Cardiac muscle cell (in vitro differentiated cells and primary cell): ENCODE results near the gene WDR35. TPM values are rescaled to one million over a fixed set of nuclear protein-coding genes. Genes with fewer than 3 reads are reported as not detected.
"Not testable (repeated sequence)": the region's sequence is repeated elsewhere in the genome, so short reads cannot be mapped to it uniquely, and the experiment has no call there.

ENCODE experiments used
- DNase-seq, 2 donors: peaks; one replicate each; pipeline versions ENCODE4 v3.0.0 to v3.0.0-alpha.2; 2010 to 2017; ENCODE audit warnings: low read depth in 1 of 2, low spot score in 1 of 2
- H3K27ac ChIP-seq: fragments of 200-600 bp; sonication (generic); 2 replicates; pipeline ENCODE4 v1.5.1; 2016
- H3K27me3 ChIP-seq: fragments of 200-600 bp; sonication (generic); 2 replicates; pipeline ENCODE4 v1.6.0; 2016; ENCODE audit warnings: control low read depth
- H3K36me3 ChIP-seq: fragments of 200-600 bp; sonication (generic); 2 replicates; pipeline ENCODE4 v1.5.1; 2016; ENCODE audit warnings: control low read depth
- H3K4me1 ChIP-seq: fragments of 200-600 bp; sonication (generic); 2 replicates; pipeline ENCODE4 v1.8.1; 2017; ENCODE audit warnings: low read depth, mild to moderate bottlenecking, mixed run types
- H3K4me3 ChIP-seq: fragments of 200-600 bp; sonication (generic); 2 replicates; pipeline ENCODE4 v1.5.1; 2016; ENCODE audit warnings: mild to moderate bottlenecking
- H3K9me3 ChIP-seq: fragments of 200-600 bp; sonication (generic); 2 replicates; pipeline ENCODE4 v1.5.1; 2017; ENCODE audit warnings: low read depth, mild to moderate bottlenecking, control low read depth
- CTCF ChIP-seq: IDR thresholded peaks from 2 replicates; pipeline ENCODE4 v1.5.1; 2012; ENCODE audit warnings: low read depth, mild to moderate bottlenecking, low read length
- polyA plus RNA-seq: library from polyadenylated mRNA; unstranded; fragments of >200 nt; fragmentation: Nextera tagmentation; extraction: Ambion mirVana; gene quantifications from 2 replicates; pipeline ENCODE4 v1.2.1, GENCODE V29; 2016
- total RNA-seq: library from RNA; depleted of rRNA; stranded (reverse); fragments of >200 nt; gene quantifications from 2 replicates; pipeline ENCODE4 v1.2.3, GENCODE V29; 2016

WDR35 gene
- total and polyA plus RNA-seq, 2 experiments from 2014 or later, result 4.8 to 10.1 TPM

GRCh38 chr2:19898592-19899329 lies 91.1 kb downstream of the WDR35 start:
- Histone ChIP-seq H3K4me3 (no peak overlapping the region), H3K27me3 (no peaks in the 10 kb centered on the region), H3K36me3 (no peaks in the 10 kb centered on the region), H3K4me1 (peaks cover 36% of the 10 kb centered on the region), H3K27ac (no peak overlapping the region), H3K9me3 (no peaks in the 10 kb centered on the region)
- no peak for TF ChIP-seq CTCF
- DNase-seq, result no peak

- H3K4me1 ChIP-seq, result peaks cover 34% of the 10 kb centered on the region
- H3K27me3 ChIP-seq, result no peaks in the 10 kb centered on the region
- no peak for DNase-seq
- H3K27ac ChIP-seq, result no peak overlapping the region
- no peak overlapping the region for H3K4me3 ChIP-seq
- no peak for TF ChIP-seq CTCF
- no peaks in the 10 kb centered on the region for H3K36me3 ChIP-seq
- H3K9me3 ChIP-seq, result no peaks in the 10 kb centered on the region
Observed at GRCh38 chr2:19897623-19898245, 92.2 kb downstream of the WDR35 start.

- H3K36me3 ChIP-seq, result no peaks in the 10 kb centered on the region
- no peak for TF ChIP-seq CTCF
- DNase-seq, result no peak
- H3K4me1 ChIP-seq, result peaks cover 30% of the 10 kb centered on the region
- no peaks in the 10 kb centered on the region for H3K27me3 ChIP-seq
- no peak overlapping the region for H3K27ac ChIP-seq
- H3K9me3 ChIP-seq, result no peaks in the 10 kb centered on the region
- no peak overlapping the region for H3K4me3 ChIP-seq
Observed at GRCh38 chr2:19895535-19895934, 94.4 kb downstream of the WDR35 start.

GRCh38 chr2:19894134-19894792 lies 95.6 kb downstream of the WDR35 start:
- Histone ChIP-seq H3K36me3 (no peaks in the 10 kb centered on the region), H3K27me3 (no peaks in the 10 kb centered on the region), H3K4me1 (peaks cover 17% of the 10 kb centered on the region), H3K4me3 (no peak overlapping the region), H3K9me3 (no peaks in the 10 kb centered on the region), H3K27ac (no peak overlapping the region)
- DNase-seq, result no peak
- TF ChIP-seq CTCF, result no peak

- Histone ChIP-seq H3K9me3 (no peaks in the 10 kb centered on the region), H3K27ac (no peak overlapping the region), H3K36me3 (no peaks in the 10 kb centered on the region), H3K4me3 (no peak overlapping the region), H3K27me3 (no peaks in the 10 kb centered on the region), H3K4me1 (peaks cover 11% of the 10 kb centered on the region)
- TF ChIP-seq CTCF, result no peak
- no peak for DNase-seq
Observed at GRCh38 chr2:19893520-19894133, 96.3 kb downstream of the WDR35 start.

- H3K4me1 ChIP-seq, DNase-seq, H3K9me3 ChIP-seq, H3K4me3 ChIP-seq, H3K27ac ChIP-seq, H3K27me3 ChIP-seq, H3K36me3 ChIP-seq: not testable (repeated sequence)
Observed at GRCh38 chr2:19891971-19892370, 97.9 kb downstream of the WDR35 start.
